GM11168 (cell line): Measurements from ENCODE around the gene GPC5.

Experiments used
- in situ Hi-C: fragments of 300-500 bp; cut with MboI; formaldehyde crosslinking; loops from one replicate; pipeline ENCODE4 v1.12.0; 2022; ENCODE audit warnings: low sequenced_read_pairs; ENCODE audit not compliant: unreplicated experiment

Gene GPC5

GRCh38 chr13:92173254-92173653, 774.8 kb downstream of the GPC5 start:
- in situ Hi-C loops = no loop called here

- in situ Hi-C loops = no loop called here
Observed at GRCh38 chr13:92175330-92175729, 776.9 kb downstream of the GPC5 start.

GRCh38 chr13:92177966-92178365, 779.5 kb downstream of the GPC5 start:
- in situ Hi-C loops = no loop called here

- in situ Hi-C loops = no loop called here
Observed at GRCh38 chr13:92179223-92179622, 780.8 kb downstream of the GPC5 start.

GRCh38 chr13:92187378-92187989, 789.1 kb downstream of the GPC5 start:
- in situ Hi-C loops = no loop called here

- in situ Hi-C loops = no loop called here
Observed at GRCh38 chr13:92188574-92188973, 790.2 kb downstream of the GPC5 start.

GRCh38 chr13:92196591-92197256, 798.3 kb downstream of the GPC5 start:
- in situ Hi-C loops = no loop called here

- in situ Hi-C loops = no loop called here
Observed at GRCh38 chr13:92197669-92198068, 799.2 kb downstream of the GPC5 start.

- in situ Hi-C loops = no loop called here
Observed at GRCh38 chr13:92218615-92219014, 820.2 kb downstream of the GPC5 start.

GRCh38 chr13:92221916-92222315, 823.5 kb downstream of the GPC5 start:
- in situ Hi-C loops = no loop called here

GRCh38 chr13:92224052-92224821, 825.8 kb downstream of the GPC5 start:
- in situ Hi-C loops = no loop called here

- in situ Hi-C loops = no loop called here
Observed at GRCh38 chr13:92224825-92225224, 826.4 kb downstream of the GPC5 start.

- in situ Hi-C loops = no loop called here
Observed at GRCh38 chr13:92225861-92226260, 827.4 kb downstream of the GPC5 start.

- in situ Hi-C loops = no loop called here
Observed at GRCh38 chr13:92232871-92233270, 834.5 kb downstream of the GPC5 start.

GRCh38 chr13:92251671-92252210, 853.3 kb downstream of the GPC5 start:
- in situ Hi-C loops = no loop called here

- in situ Hi-C loops = no loop called here
Observed at GRCh38 chr13:92255526-92255925, 857.1 kb downstream of the GPC5 start.

GRCh38 chr13:92256211-92256610, 857.8 kb downstream of the GPC5 start:
- in situ Hi-C loops = no loop called here

- in situ Hi-C loops = no loop called here
Observed at GRCh38 chr13:92259046-92259445, 860.6 kb downstream of the GPC5 start.

- in situ Hi-C loops = no loop called here
Observed at GRCh38 chr13:92259523-92259922, 861.1 kb downstream of the GPC5 start.

- in situ Hi-C loops = no loop called here
Observed at GRCh38 chr13:92260363-92260762, 861.9 kb downstream of the GPC5 start.

- in situ Hi-C loops = no loop called here
Observed at GRCh38 chr13:92262100-92262788, 863.8 kb downstream of the GPC5 start.
